ENCODE measurements around the gene RTL5.

RTL5 gene

DNA sequence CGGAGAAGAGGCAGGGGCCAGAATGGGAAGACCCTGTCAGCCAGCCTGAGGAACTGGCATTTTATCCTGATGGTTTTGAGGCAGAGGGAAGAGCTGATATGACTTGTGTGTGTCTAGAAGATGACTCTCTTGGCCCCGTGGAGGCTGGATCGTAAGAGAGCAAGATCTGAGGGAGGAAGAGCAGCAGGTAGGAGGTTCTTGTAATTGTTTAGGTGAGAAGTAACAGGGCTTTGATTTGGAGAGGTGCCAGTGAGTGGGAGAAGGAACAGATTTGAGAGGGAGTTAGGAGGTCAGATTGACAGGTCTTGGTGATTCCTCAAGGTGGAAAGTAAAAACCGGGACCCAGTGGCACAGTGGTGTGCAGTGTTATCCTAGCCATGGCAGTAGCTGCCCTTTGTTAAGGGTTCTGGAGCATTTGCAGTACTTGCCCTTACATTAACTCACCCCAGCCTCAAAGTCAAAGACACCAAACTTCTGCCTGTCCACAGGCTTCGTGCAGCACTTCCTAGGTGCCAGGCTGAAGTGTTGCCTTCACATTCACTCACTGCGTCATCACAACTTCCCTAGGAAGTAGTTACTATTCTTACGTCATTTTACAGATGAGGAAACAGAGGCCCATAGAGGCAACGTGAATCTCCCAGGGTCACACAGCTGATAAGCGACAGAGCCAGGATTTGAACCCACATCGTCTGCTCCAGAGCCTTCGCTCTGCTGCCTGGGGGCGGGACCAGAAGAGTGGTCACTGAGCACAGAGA is 23.7 kb downstream of the RTL5 start:
- DNase-seq = no peak

DNA sequence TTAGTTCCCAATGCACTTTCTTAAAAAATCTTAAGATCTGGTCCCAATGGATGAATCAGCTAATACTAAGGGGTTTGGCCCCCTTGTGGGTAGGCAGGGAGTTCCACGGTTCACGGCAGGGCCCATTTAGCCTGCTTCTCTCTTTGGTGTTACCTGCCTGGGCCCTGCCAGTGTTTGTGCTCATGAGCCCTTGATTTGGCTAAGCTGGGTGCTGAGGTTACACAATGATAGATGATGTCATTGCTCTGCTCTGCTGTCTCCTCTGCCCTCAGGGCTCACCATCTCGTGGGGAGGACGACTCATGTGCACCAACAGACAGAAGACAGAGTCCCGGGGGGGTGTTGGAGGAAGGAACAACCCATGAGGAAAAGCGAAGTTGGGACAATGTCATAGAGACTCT is 24.4 kb downstream of the RTL5 start:
- no peak for DNase-seq

DNA sequence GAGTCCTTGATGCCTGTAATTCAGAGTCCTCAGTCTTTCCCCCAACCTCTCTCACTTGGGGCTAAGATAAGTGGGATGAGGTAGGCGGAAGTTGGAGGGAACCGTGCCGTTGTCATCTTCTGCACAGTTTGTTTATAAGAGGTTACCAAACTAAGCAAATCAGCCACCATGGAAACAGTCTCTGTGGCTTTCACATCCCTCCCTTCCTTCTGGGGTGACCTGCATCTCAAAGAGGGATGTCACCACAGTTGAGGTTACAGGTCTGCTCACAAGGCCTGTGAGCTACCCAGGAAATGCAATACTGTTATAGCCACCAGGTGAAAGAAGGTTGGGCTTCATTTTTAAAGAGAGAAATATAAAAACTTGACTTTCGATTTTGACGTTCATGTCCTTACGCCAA is 26.3 kb downstream of the RTL5 start:
- peak; percentile 29 for DNase-seq

DNA sequence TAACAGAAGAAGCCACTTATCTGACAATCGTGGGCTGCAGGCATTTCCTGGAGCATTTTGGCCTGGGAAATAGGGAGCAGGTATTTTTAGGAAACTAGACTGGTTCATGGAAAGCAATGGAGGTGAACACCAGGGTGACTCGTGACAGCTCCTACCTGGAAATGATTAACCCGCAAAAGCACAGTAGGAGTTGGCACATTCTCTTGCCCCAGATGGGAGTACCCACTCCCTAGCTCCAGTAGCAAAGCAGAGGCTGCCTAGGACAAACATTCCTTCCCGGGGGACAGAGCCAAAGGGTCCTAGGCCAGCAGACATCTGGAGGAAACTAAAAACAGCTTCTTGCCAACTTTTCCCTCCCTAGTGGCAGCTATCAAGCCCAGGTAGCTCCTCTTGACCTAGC is 29.0 kb downstream of the RTL5 start:
- no peak for DNase-seq

DNA sequence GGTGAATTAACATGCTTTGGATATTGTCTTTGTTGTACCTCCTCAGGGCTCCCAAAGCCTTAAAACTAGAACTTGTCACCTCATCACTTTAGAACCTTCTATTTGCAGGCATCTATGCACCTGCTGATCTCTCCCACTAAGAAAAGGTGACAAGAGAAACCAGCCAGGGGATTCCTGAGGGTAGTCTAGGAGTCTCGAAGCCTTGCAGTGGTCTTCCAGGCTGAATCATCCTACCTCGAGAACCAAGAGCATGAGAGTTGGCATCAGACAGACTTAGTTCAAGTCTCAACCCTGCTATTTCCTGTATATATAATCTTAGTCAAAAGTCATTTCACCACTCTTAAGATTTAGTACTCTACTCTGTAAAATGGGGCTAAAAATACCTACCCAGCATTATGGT is 29.6 kb downstream of the RTL5 start:
- no peak for DNase-seq

DNA sequence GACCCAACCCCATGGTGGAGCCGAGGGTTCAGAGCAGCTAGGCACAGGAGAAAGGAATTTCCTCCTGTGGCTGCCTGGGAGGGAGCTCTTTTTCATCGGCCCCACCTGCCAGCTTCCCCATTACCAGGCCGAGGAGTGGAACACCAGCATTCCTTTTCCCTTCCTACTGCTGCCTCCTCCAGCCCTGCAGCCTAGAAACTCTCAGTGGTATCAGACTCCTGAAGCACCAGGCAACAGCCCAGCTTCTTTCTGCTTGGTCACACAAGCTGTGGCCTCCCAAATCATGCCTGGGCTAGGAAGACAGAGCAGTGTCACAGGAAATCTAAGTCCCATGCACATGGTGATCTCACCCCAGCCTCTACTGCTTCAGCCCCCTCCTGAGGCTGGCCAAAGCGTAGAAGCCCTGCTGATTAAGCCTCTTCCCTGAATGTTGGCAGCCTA is 30.1 kb downstream of the RTL5 start:
- DNase-seq = no peak

DNA sequence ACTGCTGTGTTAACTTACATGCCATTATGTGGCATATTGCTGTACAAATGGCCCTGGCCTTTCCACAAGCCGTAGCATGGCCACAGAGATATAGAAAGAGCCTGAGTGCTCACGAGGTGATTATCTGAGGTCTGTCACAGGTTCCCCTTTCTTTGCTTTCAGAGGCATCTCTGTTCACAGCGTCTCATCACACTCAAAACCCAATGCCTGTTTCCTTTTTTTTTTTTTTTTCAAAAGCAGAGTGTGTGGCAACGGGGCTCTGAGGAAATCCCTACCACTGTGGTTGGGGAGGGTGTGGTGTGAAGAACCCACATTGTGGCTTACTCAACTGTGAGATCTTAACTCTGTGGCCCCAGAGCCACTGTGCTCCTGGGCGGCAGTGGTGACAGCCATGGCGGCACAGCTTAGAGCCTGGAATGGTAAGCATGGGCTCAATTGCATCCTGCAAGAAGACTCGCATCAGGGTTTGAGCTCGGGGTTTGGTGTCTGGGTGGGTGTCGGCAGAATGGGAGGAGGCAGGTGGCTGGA is 30.8 kb downstream of the RTL5 start:
- DNase-seq = peak; percentile 74

DNA sequence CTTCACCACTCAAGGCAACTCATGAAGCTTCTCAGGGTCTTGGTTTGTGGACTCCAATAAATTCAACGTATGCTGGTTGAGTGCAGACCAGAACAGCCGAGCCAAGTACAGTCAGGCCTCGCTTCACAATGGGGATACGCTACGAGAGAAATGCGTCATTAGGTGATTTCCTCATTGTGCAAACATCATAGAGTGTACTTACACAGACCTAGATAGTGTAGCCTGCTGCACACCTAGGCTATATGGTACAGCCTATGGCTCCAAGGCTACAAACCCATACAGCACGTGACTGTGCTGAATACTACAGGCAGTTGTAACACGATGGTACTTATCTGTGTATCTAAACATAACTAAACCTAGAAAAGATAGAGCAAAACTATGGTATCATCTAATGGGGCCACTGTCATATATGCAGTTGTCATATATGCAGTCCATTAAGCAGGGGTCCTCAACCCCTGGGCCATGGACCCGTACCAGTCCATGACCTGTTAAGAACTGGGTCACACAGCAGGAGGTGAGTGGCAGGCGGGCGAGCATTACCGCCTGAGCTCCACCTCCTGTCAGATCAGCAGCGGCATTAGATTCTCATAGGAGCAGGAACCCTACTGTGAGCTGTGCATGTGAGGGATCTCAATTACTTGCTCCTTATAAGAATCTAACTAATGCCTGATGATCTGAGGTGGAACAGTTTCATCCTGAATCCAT is 31.5 kb downstream of the RTL5 start:
- no peak for DNase-seq

DNA sequence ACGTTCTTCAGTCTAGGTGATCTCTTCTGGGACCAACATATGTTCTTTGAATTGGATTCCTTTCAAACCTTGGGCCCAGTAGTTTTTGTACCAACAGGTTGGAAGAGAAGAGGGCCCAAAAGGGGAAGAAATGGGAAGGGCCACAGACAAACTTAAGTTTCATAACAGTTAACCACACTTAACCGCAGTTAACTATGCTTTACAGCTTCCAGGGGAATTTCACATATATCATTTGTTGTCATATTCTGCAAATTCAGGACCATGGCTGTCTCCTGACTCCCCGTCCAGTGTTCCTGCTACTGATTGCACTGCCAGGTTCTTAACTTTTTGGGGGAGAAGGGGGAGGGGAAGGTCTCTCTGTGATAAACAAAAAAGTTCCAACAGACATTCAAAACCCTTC is 34.6 kb downstream of the RTL5 start:
- DNase-seq = no peak

DNA sequence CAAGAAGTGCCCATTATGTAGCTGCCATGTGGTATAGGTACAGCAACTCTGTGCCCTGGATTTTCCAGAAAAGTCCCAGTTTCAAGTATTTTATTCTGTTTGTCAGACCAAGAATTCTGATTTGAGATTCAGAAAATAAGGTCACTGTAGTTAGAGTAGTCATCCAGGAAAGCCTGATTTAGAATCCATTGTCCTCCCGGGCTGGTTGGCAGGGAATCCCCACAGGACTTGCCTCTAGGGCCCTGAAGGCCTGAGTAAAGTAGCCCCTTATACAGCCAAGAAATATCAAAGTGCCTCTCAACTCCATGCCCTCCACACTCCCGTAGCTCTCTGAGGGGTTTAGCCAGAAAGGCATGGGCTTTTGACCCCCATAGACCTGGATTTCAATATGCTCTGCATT is 36.3 kb downstream of the RTL5 start:
- DNase-seq = no peak

DNA sequence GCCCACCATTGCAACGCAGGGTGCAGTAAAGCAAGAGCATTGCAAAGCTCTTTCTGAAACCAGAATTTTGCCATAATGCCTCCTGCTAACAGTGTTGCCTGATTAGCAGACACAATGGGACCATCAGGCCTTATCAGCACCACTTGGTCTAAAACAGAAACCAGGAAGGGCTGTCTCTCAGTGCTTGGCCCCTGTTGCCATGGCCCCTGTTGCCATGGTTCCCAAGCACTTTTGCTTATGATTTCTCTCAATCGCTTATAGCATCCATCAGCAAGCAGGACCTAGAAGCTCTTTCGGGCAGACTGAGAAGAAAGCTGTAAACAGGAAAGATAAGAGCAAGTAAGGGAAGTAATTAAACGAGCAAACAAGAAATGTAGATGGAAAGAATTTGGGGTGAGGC is 36.8 kb downstream of the RTL5 start:
- DNase-seq = peak; percentile 55

DNA sequence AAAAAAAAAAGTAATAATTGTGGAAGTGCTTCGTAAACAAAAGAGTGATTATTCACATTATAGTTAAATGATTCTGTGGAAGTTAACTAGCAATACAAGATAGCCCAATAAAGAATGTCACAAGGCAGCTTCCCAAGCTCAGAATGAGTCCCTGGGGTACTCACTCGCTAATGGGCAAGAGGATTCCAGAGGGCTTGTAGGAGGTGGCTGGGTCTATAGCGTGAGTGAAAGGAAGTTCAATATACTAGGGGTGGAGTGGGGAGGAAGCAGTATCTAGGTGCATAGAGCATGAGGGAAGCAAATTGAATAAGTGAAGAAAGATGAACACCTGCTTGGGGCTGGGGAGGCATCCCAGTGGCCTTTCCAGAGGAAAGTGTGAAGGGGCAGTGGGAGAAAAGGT is 42.5 kb downstream of the RTL5 start:
- no peak for DNase-seq

DNA sequence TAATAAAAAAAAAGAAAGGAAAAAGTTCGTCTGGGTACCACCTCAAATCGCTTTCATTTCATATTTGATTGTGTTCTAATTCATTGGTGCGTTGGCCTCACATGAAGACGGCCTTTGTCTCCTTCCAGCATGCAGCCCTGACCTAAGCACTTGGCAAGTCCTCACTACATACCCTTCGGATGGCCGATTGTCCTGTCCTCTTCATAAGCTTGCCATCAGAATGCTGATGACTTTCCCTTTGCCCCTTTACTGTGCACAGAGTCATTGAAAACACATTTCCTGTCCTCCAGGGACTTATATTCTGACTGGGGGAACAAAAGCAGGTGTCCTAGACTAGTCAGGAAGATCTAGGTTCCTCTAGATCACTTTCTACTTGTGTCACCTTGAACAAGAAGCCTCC is 43.0 kb downstream of the RTL5 start:
- no peak for DNase-seq

DNA sequence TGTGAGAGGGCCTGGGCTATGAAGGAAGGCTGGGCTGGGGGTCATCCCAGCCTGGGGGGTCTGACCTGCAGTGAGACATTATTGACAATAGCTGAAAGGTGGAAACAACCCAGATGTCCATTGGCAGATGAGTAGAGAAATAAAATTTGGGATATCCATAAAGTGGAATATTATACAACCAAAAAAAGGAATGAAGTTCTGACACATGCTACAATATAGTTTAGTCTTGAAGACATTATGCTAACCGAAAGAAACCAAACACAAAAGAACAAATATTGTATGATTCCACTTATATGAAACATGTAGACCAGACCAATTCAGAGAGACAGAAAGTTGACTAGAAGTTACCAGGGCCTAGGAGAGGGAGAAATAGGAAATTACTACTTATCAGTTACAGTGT is 44.7 kb downstream of the RTL5 start:
- no peak for DNase-seq

DNA sequence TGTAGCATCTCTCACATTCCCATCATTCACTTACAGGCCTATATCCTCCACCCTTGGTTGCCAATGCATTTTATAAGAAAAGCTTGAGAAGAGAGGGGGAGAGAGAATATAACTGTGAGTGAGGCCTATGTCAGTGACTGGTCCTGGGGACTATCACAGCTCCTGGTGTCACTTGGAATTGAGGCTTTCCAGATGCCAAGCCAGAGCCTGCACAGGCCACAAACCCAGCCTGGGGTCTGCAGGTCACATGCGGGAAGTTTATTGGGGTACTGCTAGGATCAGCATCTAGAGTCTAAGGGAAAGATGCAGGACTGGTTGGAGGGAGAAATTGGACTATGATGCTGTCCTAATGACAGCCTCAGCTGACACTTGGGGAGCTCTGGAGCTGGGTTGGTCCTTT is 47.6 kb downstream of the RTL5 start:
- DNase-seq = no peak

DNA sequence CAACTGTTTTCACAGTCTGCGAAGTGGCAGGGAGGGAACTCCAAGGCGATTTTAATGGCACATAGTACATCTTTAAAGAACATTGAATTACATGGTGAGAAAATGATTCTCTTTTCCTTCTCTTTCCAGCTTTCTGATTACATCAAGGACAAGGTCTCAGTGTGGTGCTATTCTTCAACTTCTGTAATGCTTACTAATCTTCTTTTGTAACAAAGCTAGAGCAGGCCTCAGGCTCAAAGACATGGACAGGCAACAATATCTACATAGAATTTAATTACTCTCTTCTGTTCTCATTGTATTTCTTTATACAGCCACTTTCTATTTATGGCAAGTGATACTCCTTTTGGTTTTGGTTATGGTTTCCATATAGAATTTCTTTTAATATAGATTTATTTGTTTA is 48.4 kb downstream of the RTL5 start:
- DNase-seq = no peak

DNA sequence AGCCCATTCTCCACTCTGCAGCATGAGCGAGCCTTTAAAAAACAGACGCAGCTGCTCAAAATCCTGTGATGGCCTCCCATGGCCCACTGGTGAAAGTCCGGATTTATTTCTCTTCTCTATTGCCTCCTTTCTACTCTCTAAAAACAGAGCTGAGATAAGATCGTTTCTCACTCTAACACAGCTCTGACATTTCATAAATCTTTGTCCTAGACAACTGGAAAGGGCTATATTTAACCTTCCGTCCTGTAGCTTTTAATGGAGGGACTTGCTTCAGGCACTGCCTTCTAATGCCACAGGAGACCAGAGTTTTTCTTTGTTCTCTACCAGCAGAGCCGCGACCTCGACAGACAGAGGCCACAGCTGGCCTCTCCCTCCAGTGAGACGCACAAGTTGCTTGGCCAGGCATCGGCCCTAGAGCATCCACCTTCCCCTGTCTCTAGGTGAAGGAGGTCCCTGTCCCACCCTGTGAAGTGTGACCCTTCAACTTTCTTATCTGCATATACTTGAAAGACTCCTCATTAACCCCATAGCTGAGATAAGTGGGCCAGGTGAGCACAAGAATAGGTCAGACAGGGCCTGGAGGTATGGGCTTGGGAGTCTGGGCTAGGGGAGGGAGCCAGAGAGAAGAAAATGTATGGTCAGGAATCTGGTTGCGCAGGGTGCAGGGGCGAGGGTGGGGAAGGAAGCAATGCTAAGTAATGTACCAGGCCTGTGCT is 50.0 kb downstream of the RTL5 start:
- no peak for DNase-seq

DNA sequence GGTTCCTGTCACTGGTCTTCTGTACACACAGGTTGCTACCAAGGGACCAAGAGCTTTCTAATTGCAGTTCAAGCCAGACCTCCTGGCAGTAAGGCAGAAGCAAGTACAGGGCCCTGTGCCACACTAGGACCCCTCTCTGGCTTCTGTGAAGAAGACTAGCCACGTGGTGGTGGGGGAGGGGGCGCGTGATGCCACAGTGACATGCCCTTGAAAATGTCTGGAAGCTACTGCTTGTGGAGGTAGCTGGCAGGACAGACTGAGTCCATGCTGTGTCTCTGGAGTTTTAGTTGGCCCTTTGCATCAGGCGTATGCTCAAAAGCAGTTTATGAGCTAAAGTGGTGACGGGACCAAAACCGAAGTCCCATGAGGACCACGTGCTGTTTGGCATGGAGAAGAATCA is 50.9 kb downstream of the RTL5 start:
- no peak for DNase-seq

DNA sequence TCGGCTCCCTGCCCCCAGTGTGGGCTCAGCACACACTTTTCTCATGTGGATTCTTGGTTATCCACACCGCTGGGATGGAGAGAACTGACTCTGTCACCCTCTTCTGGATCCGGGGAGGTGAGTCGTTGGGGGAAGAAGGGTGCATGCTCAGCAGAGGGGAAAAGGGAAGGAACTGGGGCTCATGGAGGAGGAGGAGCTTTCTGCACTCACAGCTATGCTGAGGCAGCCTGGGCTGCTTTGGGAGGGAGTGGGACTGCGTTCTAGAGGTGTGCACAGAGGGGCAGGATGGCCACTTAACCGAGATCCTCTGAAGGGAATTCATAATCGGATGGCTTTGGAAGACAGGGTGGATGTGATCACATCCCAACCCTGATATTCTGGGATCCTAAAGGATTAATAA is 51.6 kb downstream of the RTL5 start:
- no peak for DNase-seq

DNA sequence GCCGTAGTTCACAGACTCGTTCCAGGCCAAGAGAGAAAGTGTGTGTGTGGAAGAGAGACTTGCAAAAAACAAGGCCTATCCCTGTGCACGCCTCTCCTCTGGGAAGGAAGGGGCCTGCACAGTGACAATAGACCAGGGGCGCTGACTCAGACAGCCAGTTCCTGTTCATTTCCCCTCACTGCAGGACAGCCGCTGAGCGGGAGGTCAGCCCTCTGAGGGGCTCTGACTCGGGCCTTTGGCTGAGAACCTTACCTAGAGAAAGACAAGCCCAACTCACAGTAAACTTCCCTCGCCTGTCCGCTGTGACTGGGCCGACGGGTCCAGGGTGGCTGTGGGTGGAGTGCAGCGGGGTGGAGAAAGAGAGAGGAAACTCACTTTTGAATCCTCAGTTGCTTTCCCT is 52.1 kb downstream of the RTL5 start:
- DNase-seq = no peak

DNA sequence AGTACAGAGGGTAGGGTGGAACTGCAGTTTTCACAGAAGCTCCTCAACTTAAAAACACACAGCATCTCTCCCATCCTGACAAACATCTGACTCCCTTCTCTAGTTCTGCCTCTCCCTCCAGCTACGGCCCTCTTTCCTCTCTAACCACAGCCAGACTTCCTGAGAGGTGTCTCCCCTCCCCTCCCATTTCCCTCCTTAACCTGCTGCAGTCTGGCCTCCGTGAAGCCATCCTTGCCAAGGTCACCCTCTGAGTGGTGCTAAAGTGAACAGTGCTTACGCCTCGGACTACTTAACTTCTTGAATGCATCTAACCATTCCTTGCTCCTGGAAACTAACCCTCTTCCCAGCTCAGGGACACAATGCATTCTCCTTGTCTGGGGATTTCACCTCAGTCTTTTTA is 53.3 kb downstream of the RTL5 start:
- no peak for DNase-seq

All from stimulated activated CD8-positive, alpha-beta memory T cell treated with anti-CD3 and anti-CD28 coated beads, Interleukin-4, amount 100 ng/mL, for 48 hours (primary cell).